Astrocyte (in vitro differentiated cells and primary cell): ENCODE measurements around the gene C3orf22. TPM values are rescaled to one million over a fixed set of nuclear protein-coding genes. Genes with fewer than 3 reads are reported as not detected.

Source experiments
- DNase-seq: peaks from one replicate; pipeline ENCODE4 v3.0.0-alpha.2; 2010; ENCODE audit warnings: low read depth
- FAIRE-seq: peaks from 2 replicates; lab custom pipeline; 2011; peaks lifted over from hg19 to GRCh38; lab: Jason Lieb, UNC
- H2AFZ ChIP-seq: 2 replicates; pipeline ENCODE4 v1.6.0; 2012; ENCODE audit warnings: low read depth, low read length, inconsistent platforms
- H3K27ac ChIP-seq: 2 replicates; pipeline ENCODE4 v1.5.1; 2011; ENCODE audit warnings: low read depth, low read length, inconsistent platforms
- H3K27me3 ChIP-seq: 2 replicates; pipeline ENCODE4 v1.6.0; 2011; ENCODE audit warnings: low read length, inconsistent platforms; ENCODE audit not compliant: insufficient read depth
- H3K36me3 ChIP-seq: 2 replicates; pipeline ENCODE4 v1.5.1; 2011; ENCODE audit warnings: low read length, inconsistent platforms; ENCODE audit not compliant: insufficient read depth
- H3K4me1 ChIP-seq: 2 replicates; pipeline ENCODE4 v1.5.1; 2011; ENCODE audit warnings: low read length, inconsistent platforms; ENCODE audit not compliant: insufficient read depth
- H3K4me2 ChIP-seq: 2 replicates; pipeline ENCODE4 v1.6.0; 2012; ENCODE audit warnings: low read length, inconsistent platforms
- H3K4me3 ChIP-seq: 2 replicates; pipeline ENCODE4 v1.5.1; 2011; ENCODE audit warnings: low read depth, mild to moderate bottlenecking, low read length, inconsistent platforms; ENCODE audit not compliant: insufficient read depth
- H3K79me2 ChIP-seq: 2 replicates; pipeline ENCODE4 v1.6.0; 2012; ENCODE audit warnings: mild to moderate bottlenecking, low read length, inconsistent platforms; ENCODE audit not compliant: insufficient read depth
- H3K9ac ChIP-seq: 2 replicates; pipeline ENCODE4 v1.6.0; 2012; ENCODE audit warnings: mild to moderate bottlenecking, low read length, inconsistent platforms
- H3K9me3 ChIP-seq: 2 replicates; pipeline ENCODE4 v1.5.1; 2012; ENCODE audit warnings: low read depth, mild to moderate bottlenecking, low read length, inconsistent platforms; ENCODE audit not compliant: insufficient read depth
- H4K20me1 ChIP-seq: 2 replicates; pipeline ENCODE4 v1.6.0; 2012; ENCODE audit warnings: low read length, inconsistent platforms; ENCODE audit not compliant: insufficient read depth
- H3K27ac Mint-ChIP-seq: one replicate; pipeline ENCODE4 v1.8.0; 2021; ENCODE audit warnings: mild to moderate bottlenecking, mixed read lengths; ENCODE audit not compliant: unreplicated experiment
- H3K27me3 Mint-ChIP-seq: one replicate; pipeline ENCODE4 v1.8.0; 2021; ENCODE audit warnings: low read depth, mixed read lengths; ENCODE audit not compliant: unreplicated experiment
- H3K36me3 Mint-ChIP-seq: one replicate; pipeline ENCODE4 v1.8.0; 2021; ENCODE audit warnings: low read depth, mixed read lengths; ENCODE audit not compliant: unreplicated experiment
- H3K4me1 Mint-ChIP-seq: one replicate; pipeline ENCODE4 v1.8.0; 2021; ENCODE audit warnings: low read depth, mixed read lengths; ENCODE audit not compliant: unreplicated experiment
- H3K4me3 Mint-ChIP-seq: one replicate; pipeline ENCODE4 v1.8.0; 2021; ENCODE audit warnings: mild to moderate bottlenecking, moderate library complexity, mixed read lengths; ENCODE audit not compliant: unreplicated experiment
- H3K9me3 Mint-ChIP-seq: one replicate; pipeline ENCODE4 v1.8.0; 2021; ENCODE audit warnings: mild to moderate bottlenecking, mixed read lengths; ENCODE audit not compliant: unreplicated experiment
- CTCF ChIP-seq: IDR thresholded peaks from 2 replicates; pipeline ENCODE4 v1.5.1; 2011; ENCODE audit warnings: low read depth, mild to moderate bottlenecking, inconsistent platforms, low read length, moderate library complexity; ENCODE audit not compliant: insufficient read depth
- EZH2 ChIP-seq: IDR thresholded peaks from 2 replicates; pipeline ENCODE4 v1.6.1; 2012; ENCODE audit warnings: mild to moderate bottlenecking, low read length, inconsistent platforms; ENCODE audit not compliant: insufficient read depth
- total RNA-seq: library from RNA; stranded (reverse); gene quantifications from 2 replicates; pipeline ENCODE4 v1.2.1, GENCODE V29; 2021

Gene C3orf22
- total RNA-seq, 1 donor from 2014 or later, result not detected

- H3K27ac Mint-ChIP-seq, result no peak overlapping the region
- Histone ChIP-seq H3K36me3 (no peaks in the 10 kb centered on the region), H3K4me3 (no peak overlapping the region), H3K9ac (no peak overlapping the region), H3K9me3 (no peaks in the 10 kb centered on the region), H3K79me2 (no peaks in the 10 kb centered on the region), H4K20me1 (no peaks in the 10 kb centered on the region), H3K4me1 (no peaks in the 10 kb centered on the region), H3K27me3 (peaks cover 14% of the 10 kb centered on the region), H3K27ac (no peak overlapping the region), H3K4me2 (no peak overlapping the region), H2AFZ (no peak overlapping the region)
- H3K36me3 Mint-ChIP-seq, result no peaks in the 10 kb centered on the region
- no peaks in the 10 kb centered on the region for H3K4me1 Mint-ChIP-seq
- TF ChIP-seq EZH2, result no peak
- no peak for TF ChIP-seq CTCF
- H3K4me3 Mint-ChIP-seq, result no peak overlapping the region
- FAIRE-seq, result no peak
- H3K9me3 Mint-ChIP-seq, result peaks cover 2% of the 10 kb centered on the region
- no peak for DNase-seq
- H3K27me3 Mint-ChIP-seq, result peaks cover 16% of the 10 kb centered on the region
These were observed 2.7 kb downstream of the C3orf22 start for GRCh38 chr3:126555795-126556636.

- no peak overlapping the region for H3K9ac ChIP-seq
- DNase-seq, result no peak
- H4K20me1 ChIP-seq, result no peaks in the 10 kb centered on the region
- no peaks in the 10 kb centered on the region for H3K9me3 ChIP-seq
- H3K4me3 Mint-ChIP-seq, result no peak overlapping the region
- H3K4me3 ChIP-seq, result no peak overlapping the region
- no peak overlapping the region for H3K27ac ChIP-seq
- peaks cover 18% of the 10 kb centered on the region for H3K27me3 Mint-ChIP-seq
- H3K36me3 Mint-ChIP-seq, result no peaks in the 10 kb centered on the region
- no peaks in the 10 kb centered on the region for H3K4me1 Mint-ChIP-seq
- H3K27ac Mint-ChIP-seq, result no peak overlapping the region
- no peaks in the 10 kb centered on the region for H3K79me2 ChIP-seq
- no peak overlapping the region for H2AFZ ChIP-seq
- peaks cover 2% of the 10 kb centered on the region for H3K9me3 Mint-ChIP-seq
- H3K4me1 ChIP-seq, result no peaks in the 10 kb centered on the region
- no peak for TF ChIP-seq EZH2
- TF ChIP-seq CTCF, result no peak
- no peaks in the 10 kb centered on the region for H3K36me3 ChIP-seq
- H3K27me3 ChIP-seq, result peaks cover 18% of the 10 kb centered on the region
- FAIRE-seq, result no peak
- H3K4me2 ChIP-seq, result no peak overlapping the region
These were observed 3.9 kb downstream of the C3orf22 start for GRCh38 chr3:126554560-126555525.
